ENCODE data around the gene MSL3B.

The MSL3B gene

GRCh38 chr2:233829193-233830110 lies 38.7 kb downstream of the MSL3B start:
- no peak for TF ChIP-seq CTCF (conservative IDR thresholded peaks at IDR 0.05)
- Mint-ChIP-seq H3K4me1 (ENCODE audit: unreplicated experiment) (peaks cover 7% of the 10 kb centered on the region), H3K27me3 (no peaks in the 10 kb centered on the region), H3K4me3 (no peak overlapping the region), H3K27ac (no peak overlapping the region), H3K36me3 (no peaks in the 10 kb centered on the region), H3K9me3 (no peaks in the 10 kb centered on the region)
- peak; percentile 58 for DNase-seq (ENCODE audit: extremely low spot score, unreplicated experiment)

- no peak for TF ChIP-seq CTCF (conservative IDR thresholded peaks at IDR 0.05)
- H3K27ac Mint-ChIP-seq = no peak overlapping the region
- H3K9me3 Mint-ChIP-seq = no peaks in the 10 kb centered on the region
- H3K27me3 Mint-ChIP-seq = no peaks in the 10 kb centered on the region
- peak; percentile 51 for DNase-seq (ENCODE audit: extremely low spot score, unreplicated experiment)
- H3K4me3 Mint-ChIP-seq = no peak overlapping the region
- no peaks in the 10 kb centered on the region for H3K36me3 Mint-ChIP-seq
- H3K4me1 Mint-ChIP-seq (ENCODE audit: unreplicated experiment) = peaks cover 7% of the 10 kb centered on the region
These were observed 39.5 kb downstream of the MSL3B start for GRCh38 chr2:233828546-233829192.

- no peaks in the 10 kb centered on the region for H3K36me3 Mint-ChIP-seq
- H3K27ac Mint-ChIP-seq = no peak overlapping the region
- H3K4me3 Mint-ChIP-seq = no peak overlapping the region
- no peaks in the 10 kb centered on the region for H3K4me1 Mint-ChIP-seq (ENCODE audit: unreplicated experiment)
- no peak for TF ChIP-seq CTCF (conservative IDR thresholded peaks at IDR 0.05)
- no peak for DNase-seq (ENCODE audit: extremely low spot score, unreplicated experiment)
- H3K9me3 Mint-ChIP-seq = no peaks in the 10 kb centered on the region
- peaks cover 4% of the 10 kb centered on the region for H3K27me3 Mint-ChIP-seq
These were observed 43.8 kb downstream of the MSL3B start for GRCh38 chr2:233824373-233824772.

- H3K9me3 Mint-ChIP-seq = no peaks in the 10 kb centered on the region
- no peak overlapping the region for H3K4me3 Mint-ChIP-seq
- DNase-seq (ENCODE audit: extremely low spot score, unreplicated experiment) = no peak
- no peak for TF ChIP-seq CTCF (conservative IDR thresholded peaks at IDR 0.05)
- H3K4me1 Mint-ChIP-seq (ENCODE audit: unreplicated experiment) = no peaks in the 10 kb centered on the region
- no peaks in the 10 kb centered on the region for H3K36me3 Mint-ChIP-seq
- peaks cover 4% of the 10 kb centered on the region for H3K27me3 Mint-ChIP-seq
- no peak overlapping the region for H3K27ac Mint-ChIP-seq
These were observed 44.5 kb downstream of the MSL3B start for GRCh38 chr2:233823731-233824121.

- peaks cover 4% of the 10 kb centered on the region for H3K27me3 Mint-ChIP-seq
- H3K9me3 Mint-ChIP-seq = no peaks in the 10 kb centered on the region
- no peak overlapping the region for H3K27ac Mint-ChIP-seq
- H3K4me1 Mint-ChIP-seq (ENCODE audit: unreplicated experiment) = no peaks in the 10 kb centered on the region
- no peak for TF ChIP-seq CTCF (conservative IDR thresholded peaks at IDR 0.05)
- no peaks in the 10 kb centered on the region for H3K36me3 Mint-ChIP-seq
- no peak overlapping the region for H3K4me3 Mint-ChIP-seq
- DNase-seq (ENCODE audit: extremely low spot score, unreplicated experiment) = no peak
These were observed 45.1 kb downstream of the MSL3B start for GRCh38 chr2:233822781-233823730.

All from type B pancreatic cell (in vitro differentiated cells).